Breast epithelium (tissue), 3 donors: ENCODE data around the gene CDH8.

Source experiments
- POLR2A ChIP-seq: fragments of 450-650 bp; IDR thresholded peaks from one replicate; pipeline ENCODE4 v1.6.1; 2016; ENCODE audit warnings: antibody characterized with exemption, mild to moderate bottlenecking, moderate library complexity
- TF ChIP-seq, protein P1 (sequence below), 3 donors: fragments of 450-650 bp; IDR thresholded peaks; one replicate each; pipeline ENCODE4 v1.5.1; 2016 to 2017; ENCODE audit warnings: antibody characterized with exemption in 3 of 3, mild to moderate bottlenecking in 3 of 3, moderate library complexity in 3 of 3

DNA sequence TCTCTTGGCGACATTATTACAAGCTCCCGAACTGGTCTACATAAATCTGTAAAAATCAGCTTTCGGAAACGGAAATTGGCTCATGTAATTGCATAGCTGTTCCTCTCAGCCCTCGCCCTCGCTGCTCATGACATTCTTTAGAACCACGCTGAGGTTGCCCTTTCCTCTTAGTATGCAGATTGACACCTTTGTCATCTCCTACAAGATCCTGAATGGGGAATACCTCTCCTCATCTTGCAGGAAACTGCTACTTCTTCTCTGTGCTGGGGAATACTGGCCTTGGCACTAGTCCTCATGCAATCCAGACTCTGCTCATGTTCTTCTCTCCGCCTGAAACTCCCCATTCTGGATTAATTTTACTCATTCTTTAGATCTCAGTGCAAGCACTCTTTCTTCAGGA lies 22.2 kb upstream of the CDH8 start:
- TF ChIP-seq, protein P1, sequence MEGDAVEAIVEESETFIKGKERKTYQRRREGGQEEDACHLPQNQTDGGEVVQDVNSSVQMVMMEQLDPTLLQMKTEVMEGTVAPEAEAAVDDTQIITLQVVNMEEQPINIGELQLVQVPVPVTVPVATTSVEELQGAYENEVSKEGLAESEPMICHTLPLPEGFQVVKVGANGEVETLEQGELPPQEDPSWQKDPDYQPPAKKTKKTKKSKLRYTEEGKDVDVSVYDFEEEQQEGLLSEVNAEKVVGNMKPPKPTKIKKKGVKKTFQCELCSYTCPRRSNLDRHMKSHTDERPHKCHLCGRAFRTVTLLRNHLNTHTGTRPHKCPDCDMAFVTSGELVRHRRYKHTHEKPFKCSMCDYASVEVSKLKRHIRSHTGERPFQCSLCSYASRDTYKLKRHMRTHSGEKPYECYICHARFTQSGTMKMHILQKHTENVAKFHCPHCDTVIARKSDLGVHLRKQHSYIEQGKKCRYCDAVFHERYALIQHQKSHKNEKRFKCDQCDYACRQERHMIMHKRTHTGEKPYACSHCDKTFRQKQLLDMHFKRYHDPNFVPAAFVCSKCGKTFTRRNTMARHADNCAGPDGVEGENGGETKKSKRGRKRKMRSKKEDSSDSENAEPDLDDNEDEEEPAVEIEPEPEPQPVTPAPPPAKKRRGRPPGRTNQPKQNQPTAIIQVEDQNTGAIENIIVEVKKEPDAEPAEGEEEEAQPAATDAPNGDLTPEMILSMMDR (IDR thresholded peaks at IDR 0.05) = no peak
- TF ChIP-seq POLR2A = no peak
